Activated CD4-positive, alpha-beta T cell treated with anti-CD3 and anti-CD28 coated beads, Interleukin-2, amount 50 U/mL, for 16 hours (primary cell): ENCODE results near the gene PEDS1.
"Not testable (repeated sequence)": the region's sequence is repeated elsewhere in the genome, so short reads cannot be mapped to it uniquely, and the experiment has no call there.

Source experiments
- DNase-seq: peaks from one replicate; pipeline ENCODE4 v3.0.0-alpha.2; 2020

PEDS1 gene

GRCh38 chr20:50153500-50154377, at the start of gene PEDS1:
Gene PEDS1 (minus strand): TSS chr20:50153723. CDS start chr20:50153637, 86 bp downstream.
- DNase-seq = peak; percentile 90

DNA sequence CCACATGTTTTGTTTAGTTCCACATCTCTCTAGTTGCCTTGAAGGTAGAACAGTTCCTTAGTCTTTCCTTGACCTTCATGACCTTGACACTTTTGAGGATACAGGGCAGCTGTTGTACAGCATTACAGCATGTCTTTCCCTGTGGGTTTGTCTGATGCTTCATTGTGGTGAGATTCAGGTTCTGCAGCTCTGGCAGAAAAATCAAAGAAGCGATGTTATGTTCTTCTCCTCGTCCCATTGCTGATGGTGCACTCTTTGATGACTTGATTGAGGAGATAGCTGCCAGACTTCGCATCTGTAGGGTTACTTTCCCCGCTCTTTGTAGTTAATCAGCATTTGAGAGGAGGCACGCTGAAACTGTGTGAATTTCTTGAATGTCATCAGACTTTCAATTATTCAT, 49.2 kb upstream of the PEDS1 start:
- DNase-seq = no peak

DNA sequence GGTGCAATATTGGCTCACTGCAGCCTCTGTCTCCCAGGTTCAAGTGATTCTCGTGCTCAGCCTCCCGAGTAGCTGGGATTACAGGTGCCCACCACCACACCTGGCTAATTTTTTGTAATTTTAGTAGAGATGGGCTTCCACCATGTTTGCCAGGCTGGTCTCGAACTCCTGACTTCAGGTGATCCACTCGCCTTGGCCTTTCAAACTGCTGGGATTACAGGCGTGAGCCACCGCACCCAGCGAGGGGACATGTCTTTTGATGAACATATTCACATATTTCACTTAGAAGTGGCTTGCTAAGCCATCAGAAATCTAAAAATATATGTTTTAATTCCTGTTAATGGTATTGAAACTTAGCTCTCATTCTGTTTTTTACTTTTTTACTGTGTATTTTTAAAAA, 48.2 kb upstream of the PEDS1 start:
- not testable (repeated sequence) for DNase-seq

DNA sequence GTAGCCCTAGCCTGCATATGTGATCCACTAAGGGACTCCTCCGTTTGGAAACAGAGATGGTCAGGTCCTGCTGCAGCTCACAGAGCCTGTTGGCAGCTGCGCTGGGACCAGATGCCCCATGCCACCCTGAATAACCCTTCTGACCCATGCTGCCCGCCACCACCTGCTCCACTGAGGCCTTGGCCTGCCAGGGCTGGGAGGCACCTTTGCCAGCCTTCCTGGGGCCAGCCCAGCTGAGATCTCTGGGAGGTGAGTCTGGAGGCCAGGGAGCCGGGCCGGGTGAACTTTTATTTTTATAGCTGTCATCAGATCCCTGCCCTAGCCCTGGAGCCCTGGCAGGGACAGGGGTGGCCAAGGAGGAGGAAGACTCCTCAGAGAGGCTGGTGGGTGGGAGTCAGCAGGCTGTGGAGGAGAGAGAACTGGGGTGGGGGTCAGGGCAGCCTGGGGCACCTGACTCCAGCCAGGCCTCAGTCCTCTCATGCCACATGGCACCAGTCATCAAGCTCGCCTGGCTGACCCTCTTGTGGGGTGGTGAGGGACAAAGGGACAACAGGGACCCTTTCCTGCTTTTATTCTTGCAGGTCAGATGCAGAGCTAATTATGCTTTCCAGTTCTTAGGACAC, 47.1 kb upstream of the PEDS1 start:
- no peak for DNase-seq

GRCh38 chr20:50199703-50200102, 46.2 kb upstream of the PEDS1 start:
- no peak for DNase-seq

DNA sequence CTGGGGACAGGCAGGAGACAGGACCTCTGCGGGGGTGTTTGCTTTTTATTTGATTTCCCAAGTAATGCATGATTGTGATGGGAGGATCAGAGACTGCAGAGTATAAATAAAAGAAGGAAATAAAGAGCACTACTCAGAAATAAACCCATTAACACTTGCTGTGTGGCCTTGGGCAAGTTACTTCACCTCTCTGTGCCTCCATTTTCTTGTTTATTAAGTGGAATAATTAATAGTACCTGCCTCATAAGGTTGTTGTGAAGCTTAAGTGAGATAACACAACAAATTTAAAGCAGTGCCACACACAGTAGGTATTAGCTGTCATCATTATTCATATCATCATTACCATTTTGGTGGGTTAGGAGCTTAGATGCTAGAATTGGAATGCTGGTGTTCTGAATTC, 45.2 kb upstream of the PEDS1 start:
- no peak for DNase-seq

DNA sequence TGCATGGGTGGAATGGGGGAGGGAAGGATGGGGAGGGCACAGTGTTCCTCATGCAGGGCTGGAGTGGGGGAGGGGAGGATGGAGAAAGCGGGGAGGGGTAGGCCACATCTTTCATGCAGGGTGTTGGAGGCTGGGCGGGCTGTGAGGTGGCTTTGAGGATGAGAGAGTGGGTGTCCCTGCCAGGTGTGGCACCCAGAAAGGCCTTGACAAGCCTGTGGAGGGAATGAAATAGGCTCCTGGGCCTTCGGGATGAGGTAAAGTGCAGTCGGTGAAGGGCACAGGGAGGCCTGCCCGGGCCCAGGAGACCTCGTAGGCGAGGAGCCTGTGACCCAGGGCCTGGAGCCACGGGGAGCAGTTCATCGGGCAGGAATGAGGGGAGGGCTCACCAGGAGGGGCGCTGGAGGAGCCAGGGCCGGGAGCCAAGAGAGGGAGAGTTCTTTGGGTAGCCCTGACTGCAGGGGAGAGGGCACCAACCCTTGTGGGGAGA, 44.7 kb upstream of the PEDS1 start:
- DNase-seq = no peak

- no peak for DNase-seq
These were observed 44.1 kb upstream of the PEDS1 start for GRCh38 chr20:50197463-50198179.

DNA sequence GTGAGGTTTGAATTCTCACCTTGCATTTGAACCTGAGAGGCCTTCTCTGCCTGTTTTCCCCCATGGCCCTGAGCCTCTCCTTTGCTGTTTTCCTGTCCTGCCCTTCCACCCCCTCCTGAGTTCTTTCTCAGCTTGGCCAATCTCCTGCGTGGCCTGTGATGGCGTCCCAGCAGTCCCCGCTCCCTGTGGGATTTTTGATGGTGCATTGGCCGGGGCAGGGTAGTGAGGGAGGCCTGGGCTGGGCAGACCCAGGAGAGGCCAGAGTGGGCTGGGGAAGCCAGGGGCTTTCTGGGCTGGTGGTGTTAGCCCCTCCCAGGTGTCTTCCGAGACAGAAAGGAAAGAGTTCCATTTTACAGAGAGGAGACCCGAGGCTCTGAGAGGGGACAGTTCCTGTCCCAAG, 43.4 kb upstream of the PEDS1 start:
- DNase-seq = no peak

DNA sequence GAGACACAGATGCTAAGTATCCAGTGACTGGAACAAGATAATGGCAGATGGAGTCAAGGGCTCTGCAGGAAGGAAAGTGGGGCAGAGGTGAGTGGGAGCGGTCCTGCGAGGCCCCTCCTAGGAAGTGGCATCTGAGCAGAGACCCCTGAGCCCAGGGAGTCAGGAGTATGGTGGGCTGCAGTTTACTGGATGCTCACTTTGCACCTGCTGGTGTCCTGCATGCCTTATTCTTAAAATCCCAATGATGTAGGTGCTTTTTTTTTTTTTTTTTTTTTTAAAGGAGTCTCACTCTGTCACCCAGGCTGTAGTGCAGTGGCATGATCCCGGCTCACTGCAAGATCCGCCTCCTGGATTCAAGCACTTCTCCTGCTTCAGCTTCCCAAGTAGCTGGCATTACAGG, 42.7 kb upstream of the PEDS1 start:
- DNase-seq = no peak

DNA sequence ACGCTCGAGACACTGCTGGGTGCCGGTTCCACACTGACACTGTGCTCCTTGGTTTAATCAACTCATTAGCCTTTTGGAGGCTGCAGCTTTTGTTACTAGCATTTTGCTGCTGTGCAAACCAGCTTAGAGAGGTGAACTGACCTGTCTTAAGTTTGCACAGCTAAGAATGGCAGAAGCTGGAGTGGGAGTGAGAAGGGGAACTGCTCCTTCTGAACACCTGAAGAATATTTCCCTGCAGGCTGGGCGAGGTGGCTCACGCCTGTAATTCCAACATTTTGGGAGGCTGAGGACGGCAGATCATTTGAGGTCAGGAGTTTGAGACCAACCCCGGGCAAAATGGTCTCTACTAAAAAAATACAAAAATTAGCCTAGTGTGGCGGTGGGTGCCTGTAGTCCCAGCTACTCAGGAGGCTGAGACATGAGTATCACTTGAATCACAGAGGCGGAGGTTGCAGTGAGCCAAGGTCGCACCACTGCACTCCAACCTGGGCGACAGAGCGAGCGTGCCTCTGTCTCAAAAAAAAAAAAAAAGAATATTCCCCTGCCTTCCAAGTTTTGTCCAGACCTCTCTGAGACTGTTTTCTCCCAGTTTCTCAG, 42.1 kb upstream of the PEDS1 start:
- no peak for DNase-seq

DNA sequence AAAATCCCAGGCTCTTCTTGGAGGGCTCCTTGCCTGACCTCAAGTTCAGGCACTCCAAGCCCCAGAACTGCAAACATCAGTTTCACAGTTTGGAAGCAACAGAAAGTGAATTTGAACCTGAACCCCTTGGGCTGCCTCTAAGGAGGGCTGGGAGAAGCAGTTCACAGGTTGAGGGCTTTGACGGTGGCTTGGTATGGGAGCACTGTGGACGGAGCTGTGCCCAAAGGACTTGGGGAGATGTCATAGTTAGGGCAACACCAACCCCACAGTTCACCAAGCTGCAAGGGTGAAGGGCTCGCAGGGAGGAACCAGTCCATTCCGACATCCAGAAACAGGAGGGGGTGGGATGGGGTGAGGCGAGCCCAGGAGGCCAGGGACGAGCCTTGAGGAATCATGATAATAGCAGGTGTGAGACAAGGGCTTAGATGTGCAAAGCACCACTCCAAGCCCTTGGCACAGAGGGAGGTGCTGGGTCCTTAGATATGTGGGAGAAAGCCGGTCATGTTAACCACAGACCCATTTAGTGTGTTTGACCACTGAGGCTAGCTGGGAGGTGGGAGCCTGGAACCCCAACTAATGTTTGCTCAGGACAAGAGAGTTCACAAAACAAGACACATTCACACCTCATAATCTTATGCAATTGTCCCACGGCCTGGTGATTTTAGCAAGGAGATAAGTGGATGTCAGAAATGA, 41.5 kb upstream of the PEDS1 start:
- DNase-seq = no peak

DNA sequence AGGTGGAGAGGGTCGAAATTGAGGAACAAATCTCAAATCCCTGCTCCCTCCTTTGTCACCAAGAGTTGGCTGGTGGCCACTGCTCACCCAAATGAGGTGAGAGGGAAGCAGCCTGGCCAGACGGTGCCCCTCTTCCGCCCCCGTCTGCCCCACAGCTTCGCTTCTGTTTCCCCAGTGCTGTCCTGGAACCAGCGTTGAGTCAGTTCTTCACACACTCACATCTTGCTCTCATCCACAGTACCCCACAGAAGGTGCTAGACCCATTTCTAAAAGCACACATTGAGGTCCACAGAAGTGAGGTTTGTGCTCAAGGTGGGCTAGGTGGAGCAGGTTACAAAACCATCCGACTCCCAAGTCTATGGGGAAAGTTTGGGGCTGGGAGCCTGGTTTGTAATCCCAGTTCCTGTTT, 40.9 kb upstream of the PEDS1 start:
- no peak for DNase-seq

DNA sequence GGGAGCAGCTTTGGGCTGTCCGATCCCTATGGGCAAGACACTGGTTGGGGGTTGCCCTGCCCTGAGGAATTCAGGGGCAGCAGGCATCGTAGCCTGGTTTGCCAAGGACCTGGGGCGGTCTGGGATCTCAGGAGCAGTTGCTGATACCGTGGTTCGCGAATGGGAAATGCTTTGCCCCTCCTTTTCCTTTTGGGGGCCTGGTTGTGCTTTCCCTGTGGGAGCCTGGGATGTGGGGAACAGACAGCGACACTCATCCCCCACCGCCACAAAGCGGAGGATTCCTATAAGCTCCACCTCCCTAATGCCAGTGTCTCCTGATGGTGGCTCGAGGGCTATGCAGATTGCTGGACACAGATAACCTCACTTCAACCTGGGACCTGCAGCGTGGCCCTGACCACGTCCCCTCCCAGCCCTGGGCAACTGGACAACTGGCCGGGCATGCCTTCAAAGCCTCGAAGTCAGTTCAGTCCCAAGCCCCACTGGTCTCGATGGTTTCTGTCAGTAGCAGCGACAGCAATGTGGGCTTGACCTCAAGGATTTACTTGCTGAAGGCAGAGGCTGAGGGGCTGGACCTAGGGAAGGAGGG, 40.4 kb upstream of the PEDS1 start:
- DNase-seq = no peak

- no peak for DNase-seq
These were observed 39.8 kb upstream of the PEDS1 start for GRCh38 chr20:50193199-50193835.

GRCh38 chr20:50192364-50193198, 39.1 kb upstream of the PEDS1 start:
- DNase-seq = peak; percentile 89

- peak; percentile 50 for DNase-seq
These were observed 38.2 kb upstream of the PEDS1 start for GRCh38 chr20:50191544-50192363.

- DNase-seq = peak; percentile 74
These were observed 37.6 kb upstream of the PEDS1 start for GRCh38 chr20:50191065-50191543.

DNA sequence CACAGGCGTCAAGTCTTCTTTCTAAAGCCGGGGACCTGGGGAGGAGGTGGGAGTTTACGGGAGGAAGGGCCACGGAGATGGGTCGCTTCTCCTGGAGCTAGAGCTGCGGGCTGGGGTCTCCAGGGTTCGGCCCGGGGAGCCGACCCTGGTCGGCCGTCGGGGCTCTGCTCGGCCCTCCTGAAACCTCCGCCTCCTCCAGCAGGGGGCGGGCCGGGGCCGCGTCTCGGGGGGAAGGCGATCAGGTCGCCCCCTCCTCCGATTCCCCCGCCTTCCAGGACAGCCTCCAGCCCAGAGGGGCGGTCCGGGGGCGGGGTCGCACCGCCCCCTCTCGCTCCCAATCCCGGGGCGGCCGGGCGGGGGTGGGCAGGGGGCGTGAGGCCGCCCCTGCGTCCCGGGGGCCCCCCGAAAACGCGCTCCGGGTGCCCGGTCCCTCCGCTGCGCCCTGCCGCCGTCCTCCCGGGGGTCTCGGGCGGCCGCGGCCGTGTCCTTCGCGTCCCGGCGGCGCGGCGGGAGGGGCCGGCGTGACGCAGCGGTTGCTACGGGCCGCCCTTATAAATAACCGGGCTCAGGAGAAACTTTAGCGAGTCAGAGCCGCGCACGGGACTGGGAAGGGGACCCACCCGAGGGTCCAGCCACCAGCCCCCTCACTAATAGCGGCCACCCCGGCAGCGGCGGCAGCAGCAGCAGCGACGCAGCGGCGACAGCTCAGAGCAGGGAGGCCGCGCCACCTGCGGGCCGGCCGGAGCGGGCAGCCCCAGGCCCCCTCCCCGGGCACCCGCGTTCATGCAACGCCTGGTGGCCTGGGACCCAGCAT, 36.9 kb upstream of the PEDS1 start, which contains the start of gene CEBPB:
TSS of gene CEBPB (plus strand) at position 580 of the 814 bp plus-strand sequence. CDS start at position 784, 204 bp downstream.
- peak; percentile 90 for DNase-seq
